T-helper 17 cell (primary cell): ENCODE data around the gene DAGLB. TPM values are rescaled to one million over a fixed set of nuclear protein-coding genes. Genes with fewer than 3 reads are reported as not detected.
"Not testable (repeated sequence)": the region's sequence is repeated elsewhere in the genome, so short reads cannot be mapped to it uniquely, and the experiment has no call there.

Experiments
- ATAC-seq: fragments of 150-1000 bp; cut with Tn5 transposase; 2 replicates; pipeline ENCODE4 v1.10.0; 2021; ENCODE audit warnings: mild to moderate bottlenecking, moderate library complexity
- DNase-seq, 3 donors: peaks; one replicate each; pipeline versions ENCODE4 v3.0.0 to v3.0.0-alpha.2; 2020 to 2021
- H3K9me3 ChIP-seq: one replicate; pipeline ENCODE4 v1.7.0; 2013; ENCODE audit warnings: low read length, mild to moderate bottlenecking; ENCODE audit not compliant: control insufficient read depth, poor library complexity, severe bottlenecking
- H3K27ac Mint-ChIP-seq: one replicate; pipeline ENCODE4 v1.8.0; 2022; ENCODE audit warnings: mild to moderate bottlenecking, moderate library complexity, mixed read lengths
- H3K27me3 Mint-ChIP-seq: one replicate; pipeline ENCODE4 v1.8.0; 2022; ENCODE audit warnings: mixed read lengths
- H3K36me3 Mint-ChIP-seq: one replicate; pipeline ENCODE4 v1.8.0; 2022; ENCODE audit warnings: low read depth, mixed read lengths
- H3K4me1 Mint-ChIP-seq: one replicate; pipeline ENCODE4 v1.8.0; 2022; ENCODE audit warnings: mild to moderate bottlenecking, mixed read lengths
- H3K4me3 Mint-ChIP-seq: one replicate; pipeline ENCODE4 v1.8.0; 2022; ENCODE audit warnings: mild to moderate bottlenecking, moderate library complexity, mixed read lengths
- total RNA-seq, 4 donors: library from RNA in 2 of 4; stranded (reverse) in 2 of 4; gene quantifications; one replicate each; pipeline ENCODE4 v1.2.3 and lab custom pipeline; 2022 to 2026

The DAGLB gene
- total RNA-seq, 2 donors from 2014 or later, result 19.6 to 26.8 TPM

DNA sequence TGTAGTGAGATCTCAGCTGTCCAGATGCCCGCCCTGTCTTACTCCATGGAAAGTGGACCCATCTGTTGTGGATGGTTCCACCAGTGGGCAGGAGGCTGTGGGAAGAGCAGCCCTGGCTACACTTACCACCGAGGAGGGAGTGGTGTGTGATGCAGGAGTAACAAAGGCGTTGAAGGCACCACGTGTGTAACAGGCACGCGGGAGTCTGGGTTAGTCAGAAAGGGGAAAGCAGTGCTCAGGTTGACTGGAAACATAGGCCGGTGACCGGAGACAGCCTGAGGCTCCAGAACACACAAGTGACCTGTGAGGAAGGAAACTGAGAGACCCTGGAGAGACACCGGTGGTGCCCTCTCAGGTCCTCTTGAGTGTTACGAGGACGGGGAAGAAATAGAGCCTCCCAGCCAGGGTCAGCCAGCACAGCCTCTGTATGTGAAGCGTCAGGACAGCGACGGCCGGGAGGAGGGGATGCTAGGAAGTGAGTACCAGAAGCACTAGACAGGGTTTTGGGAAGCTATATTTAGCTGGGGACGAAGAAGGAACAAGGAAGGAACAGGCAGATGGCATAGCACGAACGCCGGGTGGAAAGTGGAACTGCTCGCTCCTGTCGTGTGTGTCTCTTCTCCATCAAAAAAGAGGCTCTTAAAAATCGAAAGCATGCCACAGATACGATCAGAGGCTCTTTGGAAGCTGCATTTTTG, 51.7 kb downstream of the DAGLB start:
- H3K4me3 Mint-ChIP-seq, result peak overlapping the region; percentile 77
- H3K4me1 Mint-ChIP-seq, result peaks cover 43% of the 10 kb centered on the region

DNA sequence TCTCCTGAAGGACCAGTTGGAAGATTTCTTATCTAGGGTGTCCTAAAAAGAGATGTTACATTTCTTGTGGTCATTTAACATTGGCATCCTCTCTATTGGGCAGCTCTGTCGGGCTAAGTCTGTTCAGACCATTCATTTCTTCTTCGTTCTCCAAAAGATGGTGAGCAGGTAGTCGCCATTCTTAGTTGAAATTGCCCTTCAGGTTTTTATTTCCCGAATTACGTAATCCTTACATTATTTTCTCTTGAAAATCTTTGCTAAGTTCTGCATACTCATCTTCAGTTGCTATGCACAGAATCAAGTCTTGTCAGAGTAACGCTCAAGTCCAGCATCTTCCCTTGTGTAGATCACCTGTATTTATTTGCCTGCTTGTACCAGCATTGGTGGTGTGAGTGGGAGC, 53.6 kb downstream of the DAGLB start:
- peaks cover 5% of the 10 kb centered on the region for H3K36me3 Mint-ChIP-seq
- peak overlapping the region; percentile 84 for H3K27ac Mint-ChIP-seq
- no peak for ATAC-seq
- H3K27me3 Mint-ChIP-seq, result no peaks in the 10 kb centered on the region
- DNase-seq, result no peak
- no peaks in the 10 kb centered on the region for H3K9me3 ChIP-seq
- H3K4me1 Mint-ChIP-seq, result peaks cover 39% of the 10 kb centered on the region
- no peak overlapping the region for H3K4me3 Mint-ChIP-seq

More for the DNA sequence above, 51.7 kb downstream of the DAGLB start:
- ATAC-seq, result peak; percentile 17
- H3K27ac Mint-ChIP-seq, result peak overlapping the region; percentile 84
- H3K27me3 Mint-ChIP-seq, result no peaks in the 10 kb centered on the region
- H3K36me3 Mint-ChIP-seq, result peaks cover 5% of the 10 kb centered on the region
- DNase-seq, result no peak
- H3K9me3 ChIP-seq, result no peaks in the 10 kb centered on the region

DNA sequence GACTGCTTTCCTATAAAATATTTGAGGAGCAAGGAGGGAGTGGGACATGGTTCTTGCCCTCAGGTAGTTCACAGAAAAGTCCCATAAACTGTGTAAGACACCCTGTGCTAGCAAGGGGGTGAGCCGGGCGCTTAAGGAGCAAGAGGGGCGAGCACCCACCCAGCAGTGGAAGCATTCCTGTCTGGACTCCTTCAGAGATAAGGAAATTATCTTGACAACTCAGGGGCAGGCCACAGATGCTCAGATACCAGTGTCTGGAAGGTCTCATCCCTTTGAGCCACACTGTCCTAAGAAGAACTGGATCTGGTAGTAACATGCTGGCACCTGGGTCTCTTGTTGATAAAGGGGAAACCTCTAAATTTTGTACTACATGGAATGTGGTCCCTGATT, 54.1 kb downstream of the DAGLB start:
- no peaks in the 10 kb centered on the region for H3K9me3 ChIP-seq
- H3K27me3 Mint-ChIP-seq, result no peaks in the 10 kb centered on the region
- ATAC-seq, result no peak
- DNase-seq, result no peak
- peaks cover 5% of the 10 kb centered on the region for H3K36me3 Mint-ChIP-seq
- H3K4me3 Mint-ChIP-seq, result no peak overlapping the region
- H3K4me1 Mint-ChIP-seq, result peaks cover 37% of the 10 kb centered on the region
- peak overlapping the region; percentile 84 for H3K27ac Mint-ChIP-seq

DNA sequence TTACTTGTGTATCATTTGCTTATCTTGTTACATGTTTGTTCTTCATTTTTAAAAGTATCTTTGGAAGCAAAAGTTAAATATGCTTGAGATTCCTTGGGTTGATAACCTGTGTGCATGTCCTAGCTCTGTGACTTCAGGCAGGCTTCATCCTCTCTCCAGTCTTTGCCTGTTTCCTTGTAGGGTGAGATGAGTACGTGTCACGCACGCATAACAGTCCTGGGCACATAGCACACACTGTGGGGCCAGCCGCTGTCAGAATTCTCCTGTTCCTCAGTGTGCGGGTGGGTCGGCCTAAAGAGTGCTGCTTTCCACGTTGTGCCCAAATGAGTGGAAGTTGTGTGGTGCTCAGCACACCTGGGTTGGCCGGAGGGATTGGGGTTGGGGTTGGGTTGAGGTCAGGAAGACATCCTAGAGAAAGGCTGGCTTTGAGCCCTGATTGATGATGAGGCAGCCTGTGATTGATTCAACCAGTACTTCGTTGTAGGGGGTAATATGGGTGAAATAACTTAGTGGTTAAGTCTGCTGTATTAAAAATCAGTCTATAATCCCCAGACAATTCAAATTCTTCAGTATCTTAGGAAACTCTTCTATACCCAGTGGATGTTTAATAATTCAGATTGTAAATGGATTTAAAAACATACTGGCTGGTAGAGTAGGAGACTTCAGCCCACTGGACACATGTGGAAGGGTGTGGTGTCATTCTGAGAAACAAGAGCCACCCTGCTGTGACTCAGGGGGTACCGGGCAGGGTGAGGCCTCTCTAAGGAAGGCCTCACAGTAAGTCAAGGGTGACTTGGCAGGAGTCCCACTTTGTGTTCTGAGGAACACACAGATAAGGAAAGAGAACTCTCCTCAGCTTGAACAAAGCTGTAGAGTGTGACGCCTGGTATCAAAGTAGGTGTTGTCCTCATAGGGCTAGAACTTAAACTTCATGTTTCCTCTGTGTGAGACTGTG, 54.8 kb downstream of the DAGLB start:
- Mint-ChIP-seq H3K36me3 (peaks cover 5% of the 10 kb centered on the region), H3K4me1 (peaks cover 41% of the 10 kb centered on the region), H3K4me3 (no peak overlapping the region), H3K27ac (peak overlapping the region; percentile 84), H3K27me3 (no peaks in the 10 kb centered on the region)
- DNase-seq, result no peak
- no peaks in the 10 kb centered on the region for H3K9me3 ChIP-seq
- peak; percentile 67 for ATAC-seq

DNA sequence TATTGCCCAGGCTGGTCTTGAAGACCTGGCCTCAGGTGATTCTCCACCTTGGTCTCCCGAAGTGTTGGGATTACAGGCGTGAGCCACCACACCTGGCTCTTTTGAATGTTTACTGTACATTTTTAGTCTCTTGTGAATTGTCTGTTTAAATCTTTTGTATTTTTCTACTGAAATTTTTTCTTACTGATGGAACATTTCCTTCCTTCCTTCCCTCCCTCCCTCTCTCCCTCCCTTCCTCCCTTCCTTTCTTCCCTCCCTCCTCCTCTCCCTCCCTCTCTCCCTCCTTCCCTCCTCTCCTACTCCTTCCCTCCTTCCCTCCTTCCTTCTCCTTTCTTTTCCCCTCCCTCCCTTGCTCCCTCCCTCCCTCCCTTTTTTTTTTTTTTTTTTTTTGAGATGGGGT, 58.0 kb downstream of the DAGLB start:
- H3K9me3 ChIP-seq, result no peaks in the 10 kb centered on the region
- H3K4me1 Mint-ChIP-seq, result peaks cover 40% of the 10 kb centered on the region
- no peak for DNase-seq
- no peaks in the 10 kb centered on the region for H3K27me3 Mint-ChIP-seq
- H3K27ac Mint-ChIP-seq, result no peak overlapping the region
- no peak overlapping the region for H3K4me3 Mint-ChIP-seq
- ATAC-seq, result no peak
- peaks cover 5% of the 10 kb centered on the region for H3K36me3 Mint-ChIP-seq

DNA sequence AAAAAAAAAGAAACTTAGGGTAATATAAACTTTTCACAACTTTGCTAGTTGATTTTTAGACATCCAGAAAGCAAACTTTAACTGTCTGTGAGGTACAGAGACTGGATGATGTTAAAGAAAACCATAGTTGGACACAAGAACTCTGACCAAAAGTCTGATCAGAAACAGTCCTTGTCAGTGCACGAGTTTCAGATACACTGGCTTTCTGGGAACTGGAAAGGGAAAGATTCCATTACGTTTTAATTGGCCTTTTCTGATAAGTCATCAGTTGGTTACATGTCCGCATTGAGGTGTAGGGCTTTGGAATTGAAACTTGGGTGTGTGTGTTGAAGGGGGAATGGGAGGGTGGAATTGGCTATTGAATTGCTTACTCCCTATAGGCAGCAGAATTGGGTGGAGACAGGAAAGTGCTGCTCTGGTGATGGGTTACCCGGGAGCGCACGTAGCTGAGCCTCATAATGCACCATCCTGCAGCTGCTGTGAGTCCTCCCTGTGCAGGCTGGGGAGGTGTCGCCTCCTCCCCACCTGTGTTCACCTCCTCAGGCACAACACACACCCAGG, 59.9 kb downstream of the DAGLB start:
- ATAC-seq (no peak), DNase-seq (no peak)
- no peak overlapping the region for H3K4me3 Mint-ChIP-seq
- no peaks in the 10 kb centered on the region for H3K9me3 ChIP-seq
- peak overlapping the region; percentile 87 for H3K27ac Mint-ChIP-seq
- H3K36me3 Mint-ChIP-seq, result peaks cover 3% of the 10 kb centered on the region
- no peaks in the 10 kb centered on the region for H3K27me3 Mint-ChIP-seq
- H3K4me1 Mint-ChIP-seq, result peaks cover 33% of the 10 kb centered on the region

DNA sequence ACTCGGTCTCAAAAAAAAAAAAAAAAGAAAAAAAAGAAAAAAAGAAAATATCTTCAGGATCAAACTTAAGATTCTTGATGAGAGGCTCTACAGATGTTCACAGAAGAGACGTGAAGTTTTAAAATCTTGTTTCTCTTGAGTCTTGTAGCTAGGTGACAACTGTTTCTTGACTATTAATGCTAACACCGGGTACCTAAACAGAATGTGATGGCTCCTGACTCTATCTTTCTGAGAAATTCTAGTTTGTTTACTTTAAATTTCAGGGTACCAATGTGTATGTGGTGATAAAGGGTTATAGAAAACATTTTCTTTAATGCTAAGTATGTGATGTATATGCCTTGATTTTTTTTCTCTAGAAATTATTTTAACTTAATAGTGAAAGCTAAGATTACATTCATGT, 61.0 kb downstream of the DAGLB start:
- DNase-seq, result no peak
- Mint-ChIP-seq H3K27me3 (no peaks in the 10 kb centered on the region), H3K36me3 (no peaks in the 10 kb centered on the region), H3K4me1 (peaks cover 40% of the 10 kb centered on the region), H3K27ac (peak overlapping the region; percentile 87), H3K4me3 (no peak overlapping the region)
- H3K9me3 ChIP-seq, result no peaks in the 10 kb centered on the region
- no peak for ATAC-seq

DNA sequence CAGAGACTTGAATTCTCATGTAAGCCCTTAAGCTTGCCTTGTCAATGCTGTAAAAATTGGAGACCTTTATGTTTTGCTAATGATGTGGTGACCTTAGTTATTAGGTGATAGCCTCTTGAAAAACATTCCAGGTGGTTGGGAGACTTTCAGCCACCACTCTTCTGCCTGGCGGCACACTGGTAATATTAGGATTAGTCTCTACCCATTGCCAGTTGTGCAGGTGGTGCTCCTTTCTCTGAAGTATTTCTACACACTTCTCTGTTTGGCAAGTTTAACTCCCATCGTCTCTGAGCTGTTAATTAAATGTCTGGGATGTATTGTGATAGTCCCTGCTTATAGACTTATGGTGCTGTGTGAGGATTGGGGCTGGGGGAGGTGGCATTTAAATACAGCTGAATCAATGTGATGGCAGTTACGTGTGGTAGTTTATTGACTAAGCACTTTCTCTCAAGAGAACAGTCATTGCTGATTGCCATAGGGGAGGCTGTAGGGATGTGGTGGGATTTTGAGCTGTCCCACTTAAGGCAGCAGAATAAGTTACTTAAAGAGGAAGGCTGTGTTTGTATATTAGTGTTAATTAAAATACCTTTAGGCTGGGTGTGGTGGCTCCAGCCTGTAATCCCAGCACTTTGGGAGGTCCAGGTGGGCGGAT, 61.7 kb downstream of the DAGLB start:
- no peak overlapping the region for H3K4me3 Mint-ChIP-seq
- H3K27ac Mint-ChIP-seq, result peak overlapping the region; percentile 87
- H3K36me3 Mint-ChIP-seq, result no peaks in the 10 kb centered on the region
- no peak for DNase-seq
- no peaks in the 10 kb centered on the region for H3K27me3 Mint-ChIP-seq
- ATAC-seq, result no peak
- H3K4me1 Mint-ChIP-seq, result peaks cover 40% of the 10 kb centered on the region
- no peaks in the 10 kb centered on the region for H3K9me3 ChIP-seq

DNA sequence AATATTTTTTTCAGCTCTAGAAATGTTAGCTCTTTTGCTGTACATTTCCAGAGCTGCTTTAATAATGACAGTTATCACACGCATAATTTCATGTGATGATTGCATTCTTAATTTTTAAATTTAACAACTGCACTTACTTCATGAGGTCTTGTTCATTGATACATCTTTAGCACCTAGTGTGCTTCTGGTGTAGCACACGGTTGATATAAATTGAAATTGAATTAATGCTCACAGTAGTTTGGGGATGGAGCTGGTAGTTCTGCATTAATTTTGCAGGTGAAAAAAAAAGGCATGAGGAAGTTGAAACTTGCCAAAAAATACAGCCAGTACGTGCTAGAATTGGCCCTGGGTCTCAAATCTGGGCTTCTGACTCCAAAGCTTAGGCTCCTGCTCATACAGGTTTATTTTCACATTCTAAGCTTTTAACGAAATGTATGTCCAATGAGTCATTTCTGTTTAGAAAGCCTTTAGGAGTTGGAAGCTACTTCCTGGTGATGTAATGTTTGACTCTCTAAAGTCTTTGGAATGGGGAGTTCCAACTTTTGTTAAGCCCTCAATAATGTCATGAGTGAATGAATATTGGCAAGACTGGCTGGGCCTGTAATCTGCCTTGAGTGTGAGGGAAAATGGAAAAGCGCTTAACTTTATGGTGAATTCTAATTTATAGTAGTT, 62.5 kb downstream of the DAGLB start:
- Mint-ChIP-seq H3K27ac (peak overlapping the region; percentile 87), H3K27me3 (no peaks in the 10 kb centered on the region), H3K4me1 (peaks cover 46% of the 10 kb centered on the region), H3K4me3 (peak overlapping the region; percentile 28), H3K36me3 (no peaks in the 10 kb centered on the region)
- no peak for ATAC-seq
- DNase-seq, result no peak
- H3K9me3 ChIP-seq, result no peaks in the 10 kb centered on the region

DNA sequence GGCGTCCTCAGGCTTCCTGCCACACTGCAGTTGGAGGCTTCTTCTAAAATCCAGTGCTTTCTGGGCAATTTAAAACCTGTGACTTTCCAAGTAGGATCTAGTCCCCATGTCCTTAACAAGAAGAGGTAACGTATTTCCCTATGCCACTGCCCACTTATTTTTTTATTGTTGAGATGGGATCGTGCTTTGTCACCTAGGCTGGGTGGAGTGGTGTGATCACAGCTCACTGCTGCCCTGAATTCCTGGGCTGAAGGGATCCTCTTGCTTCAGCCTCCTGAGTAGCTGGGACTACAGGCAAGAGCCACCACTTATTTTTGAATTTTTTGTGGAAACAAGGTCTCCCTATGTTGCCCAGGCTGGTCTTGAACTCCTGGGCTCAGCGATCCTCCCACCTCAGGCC, 63.4 kb downstream of the DAGLB start:
- Mint-ChIP-seq H3K27me3 (no peaks in the 10 kb centered on the region), H3K27ac (peak overlapping the region; percentile 66), H3K4me1 (peaks cover 52% of the 10 kb centered on the region), H3K4me3 (no peak overlapping the region), H3K36me3 (no peaks in the 10 kb centered on the region)
- DNase-seq, result no peak
- H3K9me3 ChIP-seq, result no peaks in the 10 kb centered on the region
- no peak for ATAC-seq

GRCh38 chr7:6382817-6383216, 64.9 kb downstream of the DAGLB start:
- peak; percentile 37 for ATAC-seq
- H3K36me3 Mint-ChIP-seq, result no peaks in the 10 kb centered on the region
- H3K9me3 ChIP-seq, result no peaks in the 10 kb centered on the region
- no peak overlapping the region for H3K4me3 Mint-ChIP-seq
- H3K27ac Mint-ChIP-seq, result peak overlapping the region; percentile 60
- H3K27me3 Mint-ChIP-seq, result no peaks in the 10 kb centered on the region
- H3K4me1 Mint-ChIP-seq, result peaks cover 53% of the 10 kb centered on the region
- DNase-seq, result no peak

GRCh38 chr7:6381846-6382245, 65.9 kb downstream of the DAGLB start:
- not testable (repeated sequence) for H3K27me3 Mint-ChIP-seq, H3K9me3 ChIP-seq, DNase-seq, H3K4me3 Mint-ChIP-seq, H3K36me3 Mint-ChIP-seq, ATAC-seq
- peaks cover 58% of the 10 kb centered on the region for H3K4me1 Mint-ChIP-seq
- peak overlapping the region; percentile 91 for H3K27ac Mint-ChIP-seq
